PC-9 (cell line): Measurements from ENCODE around the gene SEPTIN11.

Experiments used
- CTCF ChIP-seq: fragments of 200-600 bp; sonication (generic); conservative IDR thresholded peaks from 2 replicates; pipeline ENCODE4 v1.6.1; 2017; ENCODE audit warnings: mixed run types, antibody characterized with exemption, mild to moderate bottlenecking, moderate library complexity
- EZH2 ChIP-seq: fragments of 200-600 bp; sonication (generic); IDR thresholded peaks from 2 replicates; pipeline ENCODE4 v1.8.0; 2017; ENCODE audit warnings: antibody characterized with exemption, low read depth

GRCh38 chr4:76931576-76932276 is 17.8 kb upstream of the SEPTIN11 start:
- TF ChIP-seq CTCF, result no peak
- no peak for TF ChIP-seq EZH2
